Aorta (tissue), 5 donors: ENCODE results near the gene SPATA13. TPM values are rescaled to one million over a fixed set of nuclear protein-coding genes. Genes with fewer than 3 reads are reported as not detected.

Experiments
- ATAC-seq: fragments of 200-7000 bp; cut with Tn5 transposase; one replicate; pipeline ENCODE4 v1.9.1; 2022; ENCODE audit warnings: moderate library complexity; ENCODE audit not compliant: low FRiP score
- DNase-seq, 2 donors: peaks; one replicate each; pipeline ENCODE4 v3.0.0-alpha.2; 2020
- H3K27ac ChIP-seq, 2 donors: one replicate each; pipeline ENCODE4 v1.5.1; 2013; ENCODE audit warnings: low read length in 2 of 2, mild to moderate bottlenecking in 2 of 2, moderate library complexity in 2 of 2, control low read depth in 1 of 2, inconsistent platforms in 1 of 2, low read depth in 1 of 2
- H3K27me3 ChIP-seq, 2 donors: one replicate each; pipeline ENCODE4 v1.6.1; 2013; ENCODE audit warnings: control low read depth in 1 of 2, low read length in 1 of 2, mild to moderate bottlenecking in 1 of 2, moderate library complexity in 1 of 2; ENCODE audit not compliant: insufficient read depth in 2 of 2, control insufficient read depth in 1 of 2
- H3K36me3 ChIP-seq, 2 donors: one replicate each; pipeline ENCODE4 v1.6.1; 2013; ENCODE audit warnings: control low read depth in 1 of 2, low read length in 1 of 2, mild to moderate bottlenecking in 1 of 2; ENCODE audit not compliant: insufficient read depth in 2 of 2, control insufficient read depth in 1 of 2
- H3K4me1 ChIP-seq, 2 donors: one replicate each; pipeline ENCODE4 v1.6.1; 2013; ENCODE audit warnings: low read length in 2 of 2, control low read depth in 1 of 2, mild to moderate bottlenecking in 1 of 2, moderate library complexity in 1 of 2; ENCODE audit not compliant: insufficient read depth in 2 of 2, control insufficient read depth in 1 of 2
- H3K4me3 ChIP-seq, 2 donors: one replicate each; pipeline ENCODE4 v1.5.1; 2013; ENCODE audit warnings: low read length in 2 of 2, control low read depth in 1 of 2, mild to moderate bottlenecking in 1 of 2
- H3K9me3 ChIP-seq: one replicate; pipeline ENCODE4 v1.6.1; 2013; ENCODE audit warnings: mild to moderate bottlenecking, low read length; ENCODE audit not compliant: control insufficient read depth
- WGBS, 2 donors: extraction: QIAGEN DNeasy Blood & Tissue Kit; methylation state at CpG; one replicate each; pipeline ENCODE4 v1.1.7; 2013; 5-methylcytosine and 5-hydroxymethylcytosine counted together
- intact Hi-C, 2 donors: fragments of 100-400 bp; cut with DNase I; formaldehyde crosslinking; loops; one replicate each; pipeline versions ENCODE4 v1.14.2 to v1.15.0; 2022
- polyA plus RNA-seq, 2 donors: library from polyadenylated mRNA; stranded (reverse); fragments of 200-250 nt; gene quantifications; one replicate each; pipeline ENCODE4 v1.2.3, GENCODE V29; 2013
- total RNA-seq, 2 donors: library from RNA; stranded (reverse); fragmentation: NEBNext Ultra II Directional; extraction: Animal tissue kit (Norgen Biotek cat#: 25700); gene quantifications; one replicate each; pipeline ENCODE4 v1.2.1, GENCODE V29; 2021
- donor health status: healthy with polysubstance abuse.
- donor health status: Bipolar disorder and iron deficiency.
- donor health status: DM: no; HTN: no; CAD: no.
- donor health status: DM: no; HTN: no; CAD: no.
- donor health status: DM: yes; HTN: yes; CAD: no.

SPATA13 gene
- total and polyA plus RNA-seq, 4 donors = 6.1 to 18.2 (median 9.0) TPM

DNA sequence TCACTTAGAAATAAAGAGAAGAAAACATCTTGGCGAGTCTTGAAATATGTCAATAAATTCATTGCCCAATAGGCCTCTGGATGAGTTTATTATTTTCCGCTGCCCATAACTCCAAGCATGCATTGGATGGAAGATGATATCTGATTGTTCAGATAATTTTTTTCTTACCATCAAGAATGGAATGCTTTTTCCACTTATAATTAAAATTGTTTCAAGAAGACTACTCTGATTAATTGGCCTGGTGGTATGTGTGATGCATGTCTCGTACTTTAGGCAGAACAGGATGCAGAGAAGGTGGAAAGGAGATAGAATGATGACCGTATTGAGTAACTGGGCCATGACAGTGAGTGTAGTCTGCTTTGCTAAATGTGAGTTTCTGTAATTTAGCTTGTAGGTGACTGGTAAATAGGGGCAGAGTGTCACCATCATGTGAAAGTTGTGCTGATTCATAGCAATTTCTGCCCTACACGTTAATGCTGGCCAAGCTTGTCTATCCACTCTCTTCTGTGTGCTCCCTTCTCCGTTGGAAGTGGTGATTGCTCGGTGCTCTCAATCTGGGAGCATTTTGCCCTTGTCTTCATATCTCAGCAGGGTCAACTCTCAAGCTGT is 13.5 kb upstream of the SPATA13 start:
- Histone ChIP-seq H3K27ac (no peak overlapping the region), H3K36me3 (no peaks in the 10 kb centered on the region), H3K4me1 (no peaks in the 10 kb centered on the region), H3K9me3 (no peaks in the 10 kb centered on the region), H3K4me3 (no peak overlapping the region), H3K27me3 (no peaks in the 10 kb centered on the region)
- intact Hi-C loops = no loop called here
- 91 to 92% methylated on average over 7 of the region's 7 CpGs for WGBS, 2 donors
- ATAC-seq (no peak), DNase-seq (no peak)

DNA sequence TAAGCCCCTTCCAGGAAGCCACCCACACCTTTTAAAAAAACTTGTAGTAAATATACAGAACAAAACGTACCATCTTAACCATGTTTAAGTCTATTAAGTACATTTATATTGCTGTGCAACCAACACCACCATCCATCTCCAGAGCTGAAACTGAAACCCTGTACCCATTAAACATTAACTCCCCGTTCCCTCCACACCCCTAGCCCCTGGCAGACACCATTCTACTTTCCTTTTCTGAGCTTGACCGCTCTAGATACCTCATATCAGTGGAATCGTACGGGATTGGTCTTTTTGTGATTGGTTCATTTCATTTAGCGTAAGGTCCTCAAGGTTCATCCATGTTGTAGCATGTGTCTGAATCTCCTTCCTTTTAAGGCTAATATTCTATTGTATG is 13.0 kb upstream of the SPATA13 start:
- Histone ChIP-seq H3K27ac (no peak overlapping the region), H3K27me3 (no peaks in the 10 kb centered on the region)
- intact Hi-C loops = no loop called here

GRCh38 chr13:24148414-24149235 is 11.9 kb upstream of the SPATA13 start:
- DNase-seq (no peak), ATAC-seq (no peak)
- intact Hi-C loops = no loop called here
- no peaks in the 10 kb centered on the region for H3K9me3 ChIP-seq
- H3K27me3 ChIP-seq = no peaks in the 10 kb centered on the region
- no peaks in the 10 kb centered on the region for H3K36me3 ChIP-seq
- H3K4me1 ChIP-seq = no peaks in the 10 kb centered on the region
- no peak overlapping the region for H3K27ac ChIP-seq
- 49 to 55% methylated on average over 6 of the region's 6 CpGs for WGBS, 2 donors
- no peak overlapping the region for H3K4me3 ChIP-seq

More for the DNA sequence above, 13.0 kb upstream of the SPATA13 start:
- Histone ChIP-seq H3K9me3 (no peaks in the 10 kb centered on the region), H3K4me1 (no peaks in the 10 kb centered on the region), H3K36me3 (no peaks in the 10 kb centered on the region), H3K4me3 (no peak overlapping the region)
- 79 to 96% methylated on average over 6 of the region's 6 CpGs for WGBS, 2 donors
- no peak for DNase-seq
- no peak for ATAC-seq

GRCh38 chr13:24149246-24150032 is 11.1 kb upstream of the SPATA13 start:
- no peak for DNase-seq
- no peak for ATAC-seq
- intact Hi-C loops = no loop called here
- Histone ChIP-seq H3K27me3 (no peaks in the 10 kb centered on the region), H3K27ac (no peak overlapping the region), H3K9me3 (no peaks in the 10 kb centered on the region), H3K36me3 (no peaks in the 10 kb centered on the region), H3K4me3 (no peak overlapping the region), H3K4me1 (no peaks in the 10 kb centered on the region)
- WGBS, 2 donors = 89 to 90% methylated on average over 14 of the region's 14 CpGs

DNA sequence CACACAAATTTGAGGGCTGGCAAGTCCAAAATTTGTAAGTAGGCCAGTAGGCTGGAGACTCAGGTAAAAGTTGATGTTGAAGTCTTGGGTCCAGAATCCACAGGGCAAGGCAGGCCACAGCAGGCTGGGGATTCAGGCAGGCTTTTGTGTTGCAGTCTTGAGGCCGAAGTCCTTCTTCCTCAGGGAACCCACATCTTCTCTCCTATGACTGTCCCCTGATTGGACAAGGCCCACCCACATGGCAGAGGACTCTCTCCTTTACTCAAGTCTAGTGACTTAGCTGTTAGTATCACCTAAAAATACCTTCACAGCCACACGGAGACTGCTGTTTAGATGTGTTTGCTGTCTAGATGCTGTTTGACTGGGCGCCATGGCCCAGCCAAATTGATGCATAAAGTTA is 9.9 kb upstream of the SPATA13 start:
- 90 to 93% methylated on average over 3 of the region's 3 CpGs for WGBS, 2 donors
- intact Hi-C loops = no loop called here
- no peak overlapping the region for H3K27ac ChIP-seq
- H3K4me1 ChIP-seq = no peaks in the 10 kb centered on the region
- H3K36me3 ChIP-seq = no peaks in the 10 kb centered on the region
- no peaks in the 10 kb centered on the region for H3K9me3 ChIP-seq
- DNase-seq = no peak
- no peak overlapping the region for H3K4me3 ChIP-seq
- no peaks in the 10 kb centered on the region for H3K27me3 ChIP-seq
- no peak for ATAC-seq

DNA sequence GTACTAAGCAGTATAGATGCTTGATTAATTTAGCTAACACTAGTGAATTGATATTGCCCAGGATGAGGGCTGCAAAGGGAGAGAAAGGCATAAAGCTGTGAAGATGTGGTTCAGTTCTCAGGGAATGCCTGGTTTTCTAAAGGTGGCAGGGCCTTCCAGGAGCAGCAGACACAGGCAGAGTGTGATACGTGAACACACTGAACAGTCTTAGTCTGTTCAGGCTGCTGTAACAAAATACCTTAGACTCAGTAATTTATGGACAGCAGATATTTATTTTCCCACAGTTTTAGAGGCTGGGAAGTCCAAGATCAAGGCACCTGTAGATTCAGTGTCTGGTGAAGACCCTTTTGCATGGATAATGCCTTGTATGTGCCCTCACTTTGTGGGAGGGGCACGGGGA is 8.7 kb upstream of the SPATA13 start:
- H3K9me3 ChIP-seq = no peaks in the 10 kb centered on the region
- DNase-seq (no peak), ATAC-seq (no peak)
- intact Hi-C loops = no loop called here
- no peaks in the 10 kb centered on the region for H3K27me3 ChIP-seq
- no peaks in the 10 kb centered on the region for H3K36me3 ChIP-seq
- H3K27ac ChIP-seq = no peak overlapping the region
- H3K4me3 ChIP-seq = no peak overlapping the region
- no peaks in the 10 kb centered on the region for H3K4me1 ChIP-seq
- 96 to 97% methylated on average over 2 of the region's 2 CpGs for WGBS, 2 donors

DNA sequence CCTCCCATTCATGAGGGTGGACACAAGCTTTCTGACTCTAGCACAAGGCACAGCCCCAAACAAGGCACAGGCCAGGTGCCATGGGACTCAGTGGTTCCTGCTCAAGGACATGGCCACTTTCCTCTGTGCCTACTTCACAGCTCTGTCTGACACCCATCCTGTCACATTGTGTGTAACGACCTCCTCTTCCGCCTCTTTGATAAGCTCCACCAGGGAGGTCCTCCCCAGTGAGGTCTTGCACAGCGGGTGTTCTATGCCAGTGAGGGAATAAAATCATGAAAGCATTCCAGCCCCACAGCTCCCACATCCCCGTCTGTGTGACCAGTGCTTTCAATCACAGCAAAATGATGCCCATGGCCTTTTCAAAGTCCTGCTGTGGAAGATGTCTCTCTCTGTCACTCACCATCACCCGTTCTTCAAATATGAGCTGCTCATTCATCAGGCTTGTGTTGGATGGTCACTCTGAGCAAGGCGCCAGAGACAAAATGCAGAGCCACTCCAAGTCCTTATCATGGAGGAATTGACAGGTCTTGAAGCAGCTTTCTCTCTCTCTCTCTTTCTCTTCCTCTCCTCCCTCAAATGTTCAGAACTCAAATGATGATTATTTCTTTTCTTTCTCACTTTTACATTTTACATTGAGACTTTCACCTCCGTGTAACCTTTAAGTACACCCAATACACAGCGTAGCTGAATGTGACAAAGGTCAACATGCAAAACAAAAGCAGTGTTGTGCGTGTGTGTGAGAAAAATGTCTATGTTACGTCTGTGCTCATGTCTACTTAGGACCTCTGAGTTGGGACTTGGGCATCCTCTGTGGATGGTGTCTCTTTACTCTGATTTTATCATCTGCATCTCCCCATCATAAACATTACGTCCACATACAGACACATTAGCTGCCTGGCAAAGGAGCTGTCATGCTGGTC is 8.0 kb upstream of the SPATA13 start:
- Histone ChIP-seq H3K4me1 (no peaks in the 10 kb centered on the region), H3K27ac (no peak overlapping the region), H3K9me3 (no peaks in the 10 kb centered on the region), H3K4me3 (no peak overlapping the region), H3K27me3 (no peaks in the 10 kb centered on the region), H3K36me3 (no peaks in the 10 kb centered on the region)
- no peak for ATAC-seq
- intact Hi-C loops = no loop called here
- DNase-seq = no peak
- WGBS, 2 donors = 85 to 87% methylated on average over 11 of the region's 11 CpGs

- intact Hi-C loops = no loop called here
- H3K4me3 ChIP-seq = no peak overlapping the region
- no peak overlapping the region for H3K27ac ChIP-seq
- H3K36me3 ChIP-seq = no peaks in the 10 kb centered on the region
- ATAC-seq (no peak), DNase-seq (no peak)
- no peaks in the 10 kb centered on the region for H3K9me3 ChIP-seq
- no peaks in the 10 kb centered on the region for H3K4me1 ChIP-seq
- 87 to 92% methylated on average over 3 of the region's 3 CpGs for whole genome bisulfite sequencing, 2 donors
- no peaks in the 10 kb centered on the region for H3K27me3 ChIP-seq
These were observed 7.2 kb upstream of the SPATA13 start for GRCh38 chr13:24153347-24153746.
